Heart right ventricle (tissue), 16 donors: ENCODE data around the gene ANKRD6. TPM values are rescaled to one million over a fixed set of nuclear protein-coding genes. Genes with fewer than 3 reads are reported as not detected.
A peak's percentile ranks its signal among the peaks of the same experiment; 100 is the strongest.

Experiments
- ATAC-seq, 8 donors: fragments of 200-7000 bp; cut with Tn5 transposase; one replicate each; pipeline ENCODE4 v1.9.1; 2020; ENCODE audit warnings: mild to moderate bottlenecking in 8 of 8, moderate library complexity in 8 of 8, moderate number of reproducible peaks in 1 of 8
- DNase-seq, 2 donors: peaks; one replicate each; pipeline ENCODE4 v3.0.0-alpha.2; 2020
- H3K27ac ChIP-seq, 10 donors: fragments of 200-600 bp; sonication (generic) in 2 of 10; one replicate each; pipeline versions ENCODE4 v1.5.0 to v1.8.0; 2020 to 2022; ENCODE audit warnings: mild to moderate bottlenecking in 3 of 10
- H3K27me3 ChIP-seq, 7 donors: fragments of 200-600 bp; one replicate each; pipeline ENCODE4 v1.8.0; 2021 to 2022; ENCODE audit warnings: mild to moderate bottlenecking in 2 of 7
- H3K36me3 ChIP-seq, 9 donors: fragments of 200-600 bp; sonication (generic) in 1 of 9; one replicate each; pipeline versions ENCODE4 v1.5.0 to v1.8.0; 2020 to 2022; ENCODE audit warnings: mild to moderate bottlenecking in 2 of 9
- H3K4me1 ChIP-seq, 9 donors: fragments of 200-600 bp; sonication (generic) in 1 of 9; one replicate each; pipeline versions ENCODE4 v1.5.0 to v1.8.0; 2020 to 2022; ENCODE audit warnings: mild to moderate bottlenecking in 4 of 9
- H3K4me3 ChIP-seq, 10 donors: fragments of 200-600 bp; sonication (generic) in 2 of 10; one replicate each; pipeline versions ENCODE4 v1.5.0 to v1.8.0; 2020 to 2022; ENCODE audit warnings: mild to moderate bottlenecking in 7 of 10, moderate library complexity in 2 of 10
- H3K9me3 ChIP-seq, 11 donors: fragments of 200-600 bp in 10 of 11; sonication (generic) in 2 of 11; one replicate each; pipeline versions ENCODE4 v1.5.0 to v1.8.0; 2013 to 2022; ENCODE audit warnings: mild to moderate bottlenecking in 2 of 11, control low read depth in 1 of 11, moderate library complexity in 1 of 11
- CTCF ChIP-seq, 9 donors: fragments of 200-600 bp; sonication (generic) in 2 of 9; IDR thresholded peaks; one replicate each; pipeline versions ENCODE4 v1.5.0 to v1.8.0; 2021 to 2022; ENCODE audit warnings: antibody characterized with exemption in 9 of 9, mild to moderate bottlenecking in 5 of 9, moderate library complexity in 1 of 9
- WGBS, 2 donors: extraction: QIAGEN DNeasy Blood & Tissue Kit; methylation state at CpG; one replicate each; pipeline ENCODE4 v1.1.7; 2013; ENCODE audit warnings: inconsistent platforms in 1 of 2; 5-methylcytosine and 5-hydroxymethylcytosine counted together
- intact Hi-C, 10 donors: fragments of 100-400 bp; cut with DNase I; formaldehyde crosslinking; loops; one replicate each; pipeline versions ENCODE4 v1.11.1 to v1.14.2; 2022
- polyA plus RNA-seq, 2 donors: library from polyadenylated mRNA; stranded (reverse); fragments of 200-250 nt; gene quantifications; one replicate each; pipeline ENCODE4 v1.2.3, GENCODE V29; 2013
- total RNA-seq, 10 donors: library from RNA; stranded (reverse); fragmentation: NEBNext Ultra II Directional in 3 of 10; extraction: Animal tissue kit (Norgen Biotek cat#: 25700) in 3 of 10; gene quantifications; one replicate each; pipeline versions ENCODE4 v1.2.1 to v1.2.4, GENCODE V29; 2021 to 2023
- donor health status: Arrhythmogenic right ventricular cardiomyopathy.
- donor health status: ischemic (EF 13 %, LVEDD 7.1; RV severe dilation, severe dysfunction).
- donor health status: healthy with polysubstance abuse.
- donor health status: DM: no; HTN: yes; CAD: no.
- donor health status: DM: no; HTN: no; CAD: no.
- donor health status: ischemic (EF 25% LVEDD 6.9; RV normal size, moderate dysfunction).
- donor health status: ischemic (EF 25% LVEDD 5.7; RV mildly dilated, moderate dysfunction).
- donor health status: healthy.
- donor health status: DM: yes; HTN: yes; CAD: no.
- donor health status: Ischemic cardiomyopathy.
- donor health status: ischemic (EF 35%, LVEDD 5.7; RV mildly dilated, moderate dysfunction).
- donor health status: nonischemic (EF 11% LVEDD 7.7; RV severe dilation, severe dysfunction).
- donor health status: DM: yes; HTN: yes; CAD: no.
- donor health status: PGD.
- donor health status: ischemic (EF 29% LVEDD 5.4; RV normal size, mild dysfunction).
- donor health status: nonischemic (EF 23%, LVEDD 6.1; RV moderate dilation, normal function).

ANKRD6 gene
- total and polyA plus RNA-seq, 12 donors: 2.0 to 18.2 (median 9.6) TPM

DNA sequence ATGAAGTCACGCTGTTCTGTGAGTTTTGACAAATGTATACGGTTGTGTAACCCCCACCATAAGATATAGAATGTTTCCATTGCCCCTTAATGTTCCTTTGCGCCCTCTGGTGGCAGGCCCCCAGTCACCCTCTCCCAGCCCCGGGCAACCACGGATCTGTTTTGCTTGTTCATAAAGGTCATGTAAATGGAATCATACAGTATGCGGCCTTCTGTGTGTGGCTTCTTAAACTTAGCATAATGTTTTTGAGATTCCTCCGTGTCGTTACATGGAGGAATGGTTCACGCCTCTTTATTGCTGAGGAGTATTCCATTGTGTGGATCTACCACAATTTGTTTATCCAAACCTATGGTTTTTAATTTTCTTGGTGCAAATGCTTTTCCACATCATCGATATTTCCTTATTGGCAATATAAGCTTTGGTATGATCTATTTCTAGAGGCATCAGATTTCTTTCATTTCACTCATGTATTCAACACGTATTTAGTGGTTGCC lies 177.2 kb downstream of the ANKRD6 start:
- Histone ChIP-seq H3K4me1 (no peaks in the 10 kb centered on the region), H3K36me3 (peaks cover 0 to 38% (median 0%) of the 10 kb centered on the region in 9 donors), H3K27ac (no peak overlapping the region), H3K27me3 (no peaks in the 10 kb centered on the region), H3K4me3 (no peak overlapping the region), H3K9me3 (no peaks in the 10 kb centered on the region)
- 44 to 51% methylated on average over 11 of the region's 11 CpGs for WGBS, 2 donors
- ATAC-seq: peak in 7 of 8 donors; percentile 59 to 84 (median 77)
- intact Hi-C loops: loop anchor here in 8 of 10 donors (1.0 to 10.0 kb wide), 7 partner anchors 175 to 635 kb away; partner anchors contain the start of gene ANKRD6 (in 6 of the 8)
- DNase-seq: peak; percentile 67 to 74
- TF ChIP-seq CTCF (IDR thresholded peaks at IDR 0.05): peak; percentile 61 to 91 (median 87)

GRCh38 chr6:89611666-89612065 lies 178.7 kb downstream of the ANKRD6 start:
- peaks cover 0 to 31% (median 0%) of the 10 kb centered on the region in 9 donors for H3K36me3 ChIP-seq
- no peaks in the 10 kb centered on the region for H3K27me3 ChIP-seq
- no peak overlapping the region for H3K27ac ChIP-seq
- DNase-seq: no peak
- no peaks in the 10 kb centered on the region for H3K9me3 ChIP-seq
- no peak overlapping the region for H3K4me3 ChIP-seq
- intact Hi-C loops: loop anchor here in 6 of 10 donors (5.0 to 10.0 kb wide), 4 partner anchors 179 to 637 kb away; partner anchors contain the start of gene ANKRD6 (in 3 of the 6)
- H3K4me1 ChIP-seq: no peaks in the 10 kb centered on the region
- no peak for ATAC-seq
- TF ChIP-seq CTCF (IDR thresholded peaks at IDR 0.05): no peak

GRCh38 chr6:89612121-89612520 lies 179.2 kb downstream of the ANKRD6 start:
- no peak for ATAC-seq
- no peak for TF ChIP-seq CTCF (IDR thresholded peaks at IDR 0.05)
- peaks cover 0 to 36% (median 0%) of the 10 kb centered on the region in 9 donors for H3K36me3 ChIP-seq
- H3K4me1 ChIP-seq: no peaks in the 10 kb centered on the region
- H3K27me3 ChIP-seq: no peaks in the 10 kb centered on the region
- H3K9me3 ChIP-seq: no peaks in the 10 kb centered on the region
- H3K4me3 ChIP-seq: no peak overlapping the region
- H3K27ac ChIP-seq: no peak overlapping the region
- WGBS, 2 donors: 93 to 94% methylated on average over 12 of the region's 12 CpGs
- no peak for DNase-seq
- intact Hi-C loops: loop anchor here in 6 of 10 donors (5.0 to 10.0 kb wide), 4 partner anchors 180 to 637 kb away; partner anchors contain the start of gene ANKRD6 (in 3 of the 6)

GRCh38 chr6:89613790-89614189 lies 180.8 kb downstream of the ANKRD6 start:
- Histone ChIP-seq H3K36me3 (peaks cover 0 to 45% (median 0%) of the 10 kb centered on the region in 9 donors), H3K27me3 (no peaks in the 10 kb centered on the region), H3K27ac (no peak overlapping the region), H3K4me3 (no peak overlapping the region), H3K9me3 (no peaks in the 10 kb centered on the region), H3K4me1 (no peaks in the 10 kb centered on the region)
- ATAC-seq (peak in 2 of 8 donors; percentile 31 to 50), DNase-seq (no peak)
- intact Hi-C loops: loop anchor here in 6 of 10 donors (1.0 to 10.0 kb wide), 5 partner anchors 9 to 639 kb away; partner anchors contain the start of gene ANKRD6 (in 3 of the 6)
- no peak for TF ChIP-seq CTCF (IDR thresholded peaks at IDR 0.05)
- 77 to 82% methylated on average over 5 of the region's 5 CpGs for WGBS, 2 donors
